Smooth muscle cell (in vitro differentiated cells): Measurements from ENCODE around the gene PLA2G6. TPM values are rescaled to one million over a fixed set of nuclear protein-coding genes. Genes with fewer than 3 reads are reported as not detected.

Experiments used
- DNase-seq: peaks from one replicate; lab custom pipeline; 2025; ENCODE audit not compliant: unreplicated experiment; lab: John Stamatoyannopoulos, UW
- H2AFZ ChIP-seq: fragments of 200-600 bp; sonication (generic); 2 replicates; pipeline ENCODE4 v1.6.0; 2016; ENCODE audit warnings: antibody characterized with exemption, low read depth, mild to moderate bottlenecking
- H3F3A ChIP-seq: fragments of 200-600 bp; sonication (generic); 2 replicates; pipeline ENCODE4 v1.6.0; 2017; ENCODE audit warnings: antibody characterized with exemption, low read depth
- H3K27ac ChIP-seq: fragments of 200-600 bp; sonication (generic); 2 replicates; pipeline ENCODE4 v1.5.1; 2016; ENCODE audit warnings: low read depth, mild to moderate bottlenecking
- H3K27me3 ChIP-seq: fragments of 200-600 bp; sonication (generic); 2 replicates; pipeline ENCODE4 v1.6.1; 2016; ENCODE audit warnings: low read depth, mild to moderate bottlenecking
- H3K36me3 ChIP-seq: fragments of 200-600 bp; sonication (generic); 2 replicates; pipeline ENCODE4 v1.5.1; 2016; ENCODE audit warnings: low read depth
- H3K4me1 ChIP-seq: fragments of 200-600 bp; sonication (generic); 2 replicates; pipeline ENCODE4 v1.5.1; 2016; ENCODE audit warnings: low read depth
- H3K4me2 ChIP-seq: fragments of 200-600 bp; sonication (generic); 2 replicates; pipeline ENCODE4 v1.6.0; 2016; ENCODE audit warnings: mild to moderate bottlenecking
- H3K4me3 ChIP-seq: fragments of 200-600 bp; sonication (generic); 2 replicates; pipeline ENCODE4 v1.5.1; 2016; ENCODE audit warnings: mild to moderate bottlenecking
- H3K79me2 ChIP-seq: fragments of 200-600 bp; sonication (generic); 2 replicates; pipeline ENCODE4 v1.6.0; 2016; ENCODE audit warnings: low read depth, mild to moderate bottlenecking
- H3K9ac ChIP-seq: fragments of 200-600 bp; sonication (generic); 2 replicates; pipeline ENCODE4 v1.6.0; 2016; ENCODE audit warnings: low read depth
- H3K9me3 ChIP-seq: fragments of 200-600 bp; sonication (generic); replicated peaks from 2 replicates; pipeline ENCODE4 v1.5.1; 2016; ENCODE audit warnings: low read depth
- H4K20me1 ChIP-seq: fragments of 200-600 bp; sonication (generic); 2 replicates; pipeline ENCODE4 v1.6.0; 2016; ENCODE audit warnings: low read depth
- CTCF ChIP-seq: fragments of 200-600 bp; sonication (generic); IDR thresholded peaks from 2 replicates; pipeline ENCODE4 v1.5.1; 2017; ENCODE audit warnings: borderline replicate concordance, mild to moderate bottlenecking, antibody characterized with exemption; ENCODE audit not compliant: insufficient read depth, poor library complexity, severe bottlenecking
- WGBS: methylation state at CpG from one replicate; pipeline ENCODE4 v1.1.7; 2016; ENCODE audit warnings: low lambda C conversion rate; 5-methylcytosine and 5-hydroxymethylcytosine counted together
- polyA plus RNA-seq: library from polyadenylated mRNA; unstranded; fragments of >200 nt; fragmentation: Nextera tagmentation; extraction: Ambion mirVana; gene quantifications from 2 replicates; pipeline ENCODE4 v1.2.1, GENCODE V29; 2016
- total RNA-seq: library from RNA; depleted of rRNA; stranded (reverse); fragments of >200 nt; gene quantifications from 2 replicates; pipeline ENCODE4 v1.2.3, GENCODE V29; 2014

PLA2G6 gene
- total and polyA plus RNA-seq, 2 experiments from 2014 or later, result 6.1 to 8.9 TPM

GRCh38 chr22:38086001-38086845, 95.4 kb downstream of the PLA2G6 start:
- H3K27ac ChIP-seq, result no peak overlapping the region
- H2AFZ ChIP-seq, result no peak overlapping the region
- no peaks in the 10 kb centered on the region for H3K36me3 ChIP-seq
- H3K9ac ChIP-seq, result no peak overlapping the region
- no peaks in the 10 kb centered on the region for H3F3A ChIP-seq
- DNase-seq, result no peak
- no peak for TF ChIP-seq CTCF
- H3K9me3 ChIP-seq, result no peaks in the 10 kb centered on the region
- no peak overlapping the region for H3K4me2 ChIP-seq
- H3K4me3 ChIP-seq, result no peak overlapping the region
- peaks cover 22% of the 10 kb centered on the region for H3K4me1 ChIP-seq
- 86% methylated on average over 16 of the region's 25 CpGs for WGBS
- H3K27me3 ChIP-seq, result peaks cover 4% of the 10 kb centered on the region
- H4K20me1 ChIP-seq, result no peaks in the 10 kb centered on the region
- H3K79me2 ChIP-seq, result no peaks in the 10 kb centered on the region

GRCh38 chr22:38085501-38085900, 96.1 kb downstream of the PLA2G6 start:
- no peaks in the 10 kb centered on the region for H3F3A ChIP-seq
- peaks cover 4% of the 10 kb centered on the region for H3K27me3 ChIP-seq
- H3K27ac ChIP-seq, result no peak overlapping the region
- no peak for TF ChIP-seq CTCF
- 79% methylated on average over 5 of the region's 5 CpGs for WGBS
- DNase-seq, result no peak
- H3K4me3 ChIP-seq, result no peak overlapping the region
- H4K20me1 ChIP-seq, result no peaks in the 10 kb centered on the region
- no peak overlapping the region for H2AFZ ChIP-seq
- H3K36me3 ChIP-seq, result no peaks in the 10 kb centered on the region
- peaks cover 22% of the 10 kb centered on the region for H3K4me1 ChIP-seq
- no peak overlapping the region for H3K9ac ChIP-seq
- H3K79me2 ChIP-seq, result no peaks in the 10 kb centered on the region
- no peak overlapping the region for H3K4me2 ChIP-seq
- no peaks in the 10 kb centered on the region for H3K9me3 ChIP-seq

GRCh38 chr22:38085056-38085455, 96.6 kb downstream of the PLA2G6 start:
- H3K9ac ChIP-seq, result no peak overlapping the region
- WGBS, result 93% methylated on average over 12 of the region's 12 CpGs
- no peak overlapping the region for H3K4me3 ChIP-seq
- H3K79me2 ChIP-seq, result no peaks in the 10 kb centered on the region
- H3K4me1 ChIP-seq, result peaks cover 22% of the 10 kb centered on the region
- no peaks in the 10 kb centered on the region for H3F3A ChIP-seq
- H4K20me1 ChIP-seq, result no peaks in the 10 kb centered on the region
- no peak overlapping the region for H2AFZ ChIP-seq
- H3K36me3 ChIP-seq, result no peaks in the 10 kb centered on the region
- DNase-seq, result no peak
- peaks cover 4% of the 10 kb centered on the region for H3K27me3 ChIP-seq
- H3K9me3 ChIP-seq, result no peaks in the 10 kb centered on the region
- TF ChIP-seq CTCF, result no peak
- no peak overlapping the region for H3K4me2 ChIP-seq
- no peak overlapping the region for H3K27ac ChIP-seq
